ENCODE measurements around the gene TLR9.

The TLR9 gene

GRCh38 chr3:52213005-52213404, 12.4 kb downstream of the TLR9 start:
- TF ChIP-seq, protein P1, sequence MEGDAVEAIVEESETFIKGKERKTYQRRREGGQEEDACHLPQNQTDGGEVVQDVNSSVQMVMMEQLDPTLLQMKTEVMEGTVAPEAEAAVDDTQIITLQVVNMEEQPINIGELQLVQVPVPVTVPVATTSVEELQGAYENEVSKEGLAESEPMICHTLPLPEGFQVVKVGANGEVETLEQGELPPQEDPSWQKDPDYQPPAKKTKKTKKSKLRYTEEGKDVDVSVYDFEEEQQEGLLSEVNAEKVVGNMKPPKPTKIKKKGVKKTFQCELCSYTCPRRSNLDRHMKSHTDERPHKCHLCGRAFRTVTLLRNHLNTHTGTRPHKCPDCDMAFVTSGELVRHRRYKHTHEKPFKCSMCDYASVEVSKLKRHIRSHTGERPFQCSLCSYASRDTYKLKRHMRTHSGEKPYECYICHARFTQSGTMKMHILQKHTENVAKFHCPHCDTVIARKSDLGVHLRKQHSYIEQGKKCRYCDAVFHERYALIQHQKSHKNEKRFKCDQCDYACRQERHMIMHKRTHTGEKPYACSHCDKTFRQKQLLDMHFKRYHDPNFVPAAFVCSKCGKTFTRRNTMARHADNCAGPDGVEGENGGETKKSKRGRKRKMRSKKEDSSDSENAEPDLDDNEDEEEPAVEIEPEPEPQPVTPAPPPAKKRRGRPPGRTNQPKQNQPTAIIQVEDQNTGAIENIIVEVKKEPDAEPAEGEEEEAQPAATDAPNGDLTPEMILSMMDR (IDR thresholded peaks at IDR 0.05; ENCODE audit: low read depth, low read length, missing control alignments), result no peak
- Histone ChIP-seq H3K27me3 (replicated peaks) (no peaks in the 10 kb centered on the region), H3K36me3 (replicated peaks) (peaks cover 65% of the 10 kb centered on the region), H3K27ac (no peak overlapping the region), H3K4me3 (ENCODE audit: low read depth, low read length) (no peak overlapping the region)
- in situ Hi-C loops (cut with HindIII; ENCODE audit: low pct_ligation_motif_present, low sequenced_read_pairs), result no loop called here
- no peak for DNase-seq

- TF ChIP-seq, protein P1 (IDR thresholded peaks at IDR 0.05; ENCODE audit: low read depth, low read length, missing control alignments), result no peak
- no peak for DNase-seq
- no peak overlapping the region for H3K27ac ChIP-seq
- in situ Hi-C loops (cut with HindIII; ENCODE audit: low pct_ligation_motif_present, low sequenced_read_pairs), result no loop called here
- no peak overlapping the region for H3K4me3 ChIP-seq (ENCODE audit: low read depth, low read length)
- peaks cover 77% of the 10 kb centered on the region for H3K36me3 ChIP-seq (replicated peaks)
- no peaks in the 10 kb centered on the region for H3K27me3 ChIP-seq (replicated peaks)
Measured at GRCh38 chr3:52211268-52211891, 14.1 kb downstream of the TLR9 start.

GRCh38 chr3:52210550-52211046, 14.8 kb downstream of the TLR9 start:
- TF ChIP-seq, protein P1 (IDR thresholded peaks at IDR 0.05; ENCODE audit: low read depth, low read length, missing control alignments), result no peak
- DNase-seq, result no peak
- Histone ChIP-seq H3K27ac (no peak overlapping the region), H3K4me3 (ENCODE audit: low read depth, low read length) (no peak overlapping the region), H3K27me3 (replicated peaks) (no peaks in the 10 kb centered on the region), H3K36me3 (replicated peaks) (peaks cover 85% of the 10 kb centered on the region)
- in situ Hi-C loops (cut with HindIII; ENCODE audit: low pct_ligation_motif_present, low sequenced_read_pairs), result no loop called here

DNA sequence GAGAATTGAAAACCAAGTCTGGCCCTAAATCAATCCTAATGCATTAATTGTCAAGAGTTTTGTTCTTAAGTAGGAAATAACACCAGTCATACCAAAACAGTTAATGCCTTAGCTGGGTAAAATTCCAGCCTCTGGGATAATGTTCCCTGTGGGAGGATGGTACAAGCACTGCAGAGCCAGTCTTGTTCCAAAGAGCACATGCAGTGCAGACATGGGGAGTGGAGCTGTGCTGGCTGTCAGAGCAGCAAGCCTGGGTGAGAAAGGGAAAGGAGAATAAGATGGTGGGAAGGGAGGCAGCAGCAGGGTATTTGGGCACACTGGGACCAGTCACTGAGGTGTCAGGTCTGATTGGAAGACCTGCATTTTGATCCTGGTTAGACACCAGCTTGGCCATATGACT, 15.4 kb downstream of the TLR9 start:
- no peak for DNase-seq
- peaks cover 87% of the 10 kb centered on the region for H3K36me3 ChIP-seq (replicated peaks)
- no peak overlapping the region for H3K27ac ChIP-seq
- TF ChIP-seq, protein P1 (IDR thresholded peaks at IDR 0.05; ENCODE audit: low read depth, low read length, missing control alignments), result no peak
- no peaks in the 10 kb centered on the region for H3K27me3 ChIP-seq (replicated peaks)
- in situ Hi-C loops (cut with HindIII; ENCODE audit: low pct_ligation_motif_present, low sequenced_read_pairs), result no loop called here
- no peak overlapping the region for H3K4me3 ChIP-seq (ENCODE audit: low read depth, low read length)

GRCh38 chr3:52208556-52208955, 16.9 kb downstream of the TLR9 start:
- no peak overlapping the region for H3K27ac ChIP-seq
- H3K27me3 ChIP-seq (replicated peaks), result no peaks in the 10 kb centered on the region
- DNase-seq, result no peak
- H3K36me3 ChIP-seq (replicated peaks), result peaks cover 88% of the 10 kb centered on the region
- in situ Hi-C loops (cut with HindIII; ENCODE audit: low pct_ligation_motif_present, low sequenced_read_pairs), result no loop called here
- no peak overlapping the region for H3K4me3 ChIP-seq (ENCODE audit: low read depth, low read length)
- TF ChIP-seq, protein P1 (IDR thresholded peaks at IDR 0.05; ENCODE audit: low read depth, low read length, missing control alignments), result no peak

Measured in brain microvascular endothelial cell (primary cell).